ENCODE results near the gene EMC10.
A peak's percentile ranks its signal among the peaks of the same experiment; 100 is the strongest.

Gene EMC10

GRCh38 chr19:50500060-50500752 lies 23.9 kb downstream of the EMC10 start:
- DNase-seq: peak; percentile 66

GRCh38 chr19:50500753-50501151 lies 24.4 kb downstream of the EMC10 start:
- no peak for DNase-seq

- no peak for DNase-seq
Measured at GRCh38 chr19:50501186-50501567, 24.9 kb downstream of the EMC10 start.

- DNase-seq: no peak
Measured at GRCh38 chr19:50501568-50502475, 25.5 kb downstream of the EMC10 start.

GRCh38 chr19:50505856-50506611 lies 29.7 kb downstream of the EMC10 start:
- no peak for DNase-seq

- no peak for DNase-seq
Measured at GRCh38 chr19:50506700-50507099, 30.4 kb downstream of the EMC10 start.

- no peak for DNase-seq
Measured at GRCh38 chr19:50507376-50507775, 31.1 kb downstream of the EMC10 start.

- no peak for DNase-seq
Measured at GRCh38 chr19:50508843-50509190, 32.5 kb downstream of the EMC10 start.

- no peak for DNase-seq
Measured at GRCh38 chr19:50509366-50509765, 33.1 kb downstream of the EMC10 start.

GRCh38 chr19:50510121-50510670 lies 33.9 kb downstream of the EMC10 start:
- DNase-seq: no peak

GRCh38 chr19:50510700-50511068 lies 34.4 kb downstream of the EMC10 start:
- no peak for DNase-seq

- peak; percentile 99 for DNase-seq
Measured at GRCh38 chr19:50511069-50511822, 34.9 kb downstream of the EMC10 start, which contains the start of gene JOSD2. Gene JOSD2, minus strand, starts transcription at chr19:50511191. Its CDS starts 760 bp downstream, at chr19:50510431.

GRCh38 chr19:50512112-50512998 lies 36.0 kb downstream of the EMC10 start:
- no peak for DNase-seq

GRCh38 chr19:50512999-50513745 lies 36.9 kb downstream of the EMC10 start:
- no peak for DNase-seq

- peak; percentile 28 for DNase-seq
Measured at GRCh38 chr19:50513746-50514345, 37.5 kb downstream of the EMC10 start, which contains the start of gene ASPDH. Gene ASPDH, minus strand, starts transcription at chr19:50513913. Its CDS starts 90 bp downstream, at chr19:50513823.

GRCh38 chr19:50514346-50515167 lies 38.2 kb downstream of the EMC10 start:
- no peak for DNase-seq

GRCh38 chr19:50515168-50515561 lies 38.9 kb downstream of the EMC10 start:
- DNase-seq: no peak

GRCh38 chr19:50516456-50516855 lies 40.1 kb downstream of the EMC10 start:
- DNase-seq: no peak
